Cardiac muscle cell (in vitro differentiated cells and primary cell): ENCODE results near the gene SLC35E2B. TPM values are rescaled to one million over a fixed set of nuclear protein-coding genes. Genes with fewer than 3 reads are reported as not detected.

Source experiments
- DNase-seq, 2 donors: peaks; one replicate each; pipeline versions ENCODE4 v3.0.0 to v3.0.0-alpha.2; 2010 to 2017; ENCODE audit warnings: low read depth in 1 of 2, low spot score in 1 of 2
- H3K27ac ChIP-seq: fragments of 200-600 bp; sonication (generic); 2 replicates; pipeline ENCODE4 v1.5.1; 2016
- H3K27me3 ChIP-seq: fragments of 200-600 bp; sonication (generic); 2 replicates; pipeline ENCODE4 v1.6.0; 2016; ENCODE audit warnings: control low read depth
- H3K36me3 ChIP-seq: fragments of 200-600 bp; sonication (generic); 2 replicates; pipeline ENCODE4 v1.5.1; 2016; ENCODE audit warnings: control low read depth
- H3K4me1 ChIP-seq: fragments of 200-600 bp; sonication (generic); 2 replicates; pipeline ENCODE4 v1.8.1; 2017; ENCODE audit warnings: low read depth, mild to moderate bottlenecking, mixed run types
- H3K4me3 ChIP-seq: fragments of 200-600 bp; sonication (generic); 2 replicates; pipeline ENCODE4 v1.5.1; 2016; ENCODE audit warnings: mild to moderate bottlenecking
- H3K9me3 ChIP-seq: fragments of 200-600 bp; sonication (generic); 2 replicates; pipeline ENCODE4 v1.5.1; 2017; ENCODE audit warnings: low read depth, mild to moderate bottlenecking, control low read depth
- polyA plus RNA-seq: library from polyadenylated mRNA; unstranded; fragments of >200 nt; fragmentation: Nextera tagmentation; extraction: Ambion mirVana; gene quantifications from 2 replicates; pipeline ENCODE4 v1.2.1, GENCODE V29; 2016
- total RNA-seq: library from RNA; depleted of rRNA; stranded (reverse); fragments of >200 nt; gene quantifications from 2 replicates; pipeline ENCODE4 v1.2.3, GENCODE V29; 2016
- TF ChIP-seq, protein P1 (sequence below): IDR thresholded peaks from 2 replicates; pipeline ENCODE4 v1.5.1; 2012; ENCODE audit warnings: low read depth, mild to moderate bottlenecking, low read length

SLC35E2B gene
- total and polyA plus RNA-seq, 2 experiments from 2014 or later = 30.7 to 74.6 TPM

DNA sequence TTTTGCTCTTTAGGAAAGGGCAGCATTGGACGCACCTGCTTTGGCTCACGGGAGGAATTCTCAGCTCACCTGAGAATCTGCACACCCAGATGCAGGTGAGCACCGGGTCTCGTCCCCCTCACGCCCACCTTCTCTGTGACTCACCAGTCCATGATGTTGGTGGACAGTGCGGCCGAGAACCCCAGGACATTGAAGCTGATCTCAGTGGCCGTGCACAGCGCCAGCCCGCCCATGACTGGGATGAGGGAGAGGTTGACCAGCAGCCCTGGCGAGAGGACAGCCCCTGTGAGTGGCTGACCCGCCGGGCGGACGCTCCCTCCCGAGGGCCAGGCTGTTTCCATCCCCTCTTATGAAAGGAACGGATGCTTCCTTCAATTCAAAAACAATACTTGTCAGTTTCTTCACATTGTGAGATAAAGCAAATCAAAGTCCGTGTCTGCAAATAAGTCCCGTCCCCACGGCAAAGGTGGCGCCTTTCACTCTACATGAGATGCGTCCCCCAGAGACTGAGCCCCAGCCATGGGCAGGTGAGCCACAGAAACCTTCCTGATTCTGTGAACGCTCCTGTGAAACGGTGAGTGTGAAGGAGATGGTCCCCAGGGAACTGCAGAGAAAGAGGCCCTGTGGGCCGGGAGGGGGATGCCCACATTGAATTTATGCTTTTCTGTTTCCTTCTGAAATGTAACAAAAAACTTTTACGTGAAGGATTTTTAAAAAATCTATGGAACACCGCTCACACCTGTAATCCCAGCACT lies 21.1 kb downstream of the SLC35E2B start:
- TF ChIP-seq, protein P1, sequence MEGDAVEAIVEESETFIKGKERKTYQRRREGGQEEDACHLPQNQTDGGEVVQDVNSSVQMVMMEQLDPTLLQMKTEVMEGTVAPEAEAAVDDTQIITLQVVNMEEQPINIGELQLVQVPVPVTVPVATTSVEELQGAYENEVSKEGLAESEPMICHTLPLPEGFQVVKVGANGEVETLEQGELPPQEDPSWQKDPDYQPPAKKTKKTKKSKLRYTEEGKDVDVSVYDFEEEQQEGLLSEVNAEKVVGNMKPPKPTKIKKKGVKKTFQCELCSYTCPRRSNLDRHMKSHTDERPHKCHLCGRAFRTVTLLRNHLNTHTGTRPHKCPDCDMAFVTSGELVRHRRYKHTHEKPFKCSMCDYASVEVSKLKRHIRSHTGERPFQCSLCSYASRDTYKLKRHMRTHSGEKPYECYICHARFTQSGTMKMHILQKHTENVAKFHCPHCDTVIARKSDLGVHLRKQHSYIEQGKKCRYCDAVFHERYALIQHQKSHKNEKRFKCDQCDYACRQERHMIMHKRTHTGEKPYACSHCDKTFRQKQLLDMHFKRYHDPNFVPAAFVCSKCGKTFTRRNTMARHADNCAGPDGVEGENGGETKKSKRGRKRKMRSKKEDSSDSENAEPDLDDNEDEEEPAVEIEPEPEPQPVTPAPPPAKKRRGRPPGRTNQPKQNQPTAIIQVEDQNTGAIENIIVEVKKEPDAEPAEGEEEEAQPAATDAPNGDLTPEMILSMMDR = no peak
- Histone ChIP-seq H3K4me1 (no peaks in the 10 kb centered on the region), H3K36me3 (peaks cover 12% of the 10 kb centered on the region), H3K27ac (no peak overlapping the region), H3K9me3 (no peaks in the 10 kb centered on the region), H3K27me3 (no peaks in the 10 kb centered on the region), H3K4me3 (no peak overlapping the region)
- DNase-seq = no peak

DNA sequence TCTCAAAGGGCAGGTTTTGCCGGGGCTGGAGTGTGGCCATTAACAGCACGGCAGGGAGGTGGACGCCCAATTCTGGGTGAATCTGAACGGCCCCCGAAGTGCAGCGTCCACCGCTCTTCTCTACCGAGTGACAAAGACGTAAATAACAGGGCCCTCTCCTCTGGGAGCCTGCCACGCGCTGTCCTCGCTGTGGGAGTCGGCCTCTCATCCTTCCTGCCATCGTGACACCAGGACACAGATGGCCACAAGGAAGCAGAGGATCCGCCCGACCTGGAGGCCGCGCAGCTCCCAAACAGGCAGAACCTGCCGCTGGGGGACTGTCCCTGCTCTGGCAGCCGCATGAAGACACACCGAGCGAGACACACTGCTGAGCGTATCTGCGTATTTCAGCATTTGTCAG lies 21.7 kb downstream of the SLC35E2B start:
- TF ChIP-seq, protein P1 = no peak
- no peaks in the 10 kb centered on the region for H3K4me1 ChIP-seq
- no peaks in the 10 kb centered on the region for H3K27me3 ChIP-seq
- no peak overlapping the region for H3K4me3 ChIP-seq
- H3K9me3 ChIP-seq = no peaks in the 10 kb centered on the region
- H3K27ac ChIP-seq = no peak overlapping the region
- peaks cover 19% of the 10 kb centered on the region for H3K36me3 ChIP-seq
- no peak for DNase-seq

DNA sequence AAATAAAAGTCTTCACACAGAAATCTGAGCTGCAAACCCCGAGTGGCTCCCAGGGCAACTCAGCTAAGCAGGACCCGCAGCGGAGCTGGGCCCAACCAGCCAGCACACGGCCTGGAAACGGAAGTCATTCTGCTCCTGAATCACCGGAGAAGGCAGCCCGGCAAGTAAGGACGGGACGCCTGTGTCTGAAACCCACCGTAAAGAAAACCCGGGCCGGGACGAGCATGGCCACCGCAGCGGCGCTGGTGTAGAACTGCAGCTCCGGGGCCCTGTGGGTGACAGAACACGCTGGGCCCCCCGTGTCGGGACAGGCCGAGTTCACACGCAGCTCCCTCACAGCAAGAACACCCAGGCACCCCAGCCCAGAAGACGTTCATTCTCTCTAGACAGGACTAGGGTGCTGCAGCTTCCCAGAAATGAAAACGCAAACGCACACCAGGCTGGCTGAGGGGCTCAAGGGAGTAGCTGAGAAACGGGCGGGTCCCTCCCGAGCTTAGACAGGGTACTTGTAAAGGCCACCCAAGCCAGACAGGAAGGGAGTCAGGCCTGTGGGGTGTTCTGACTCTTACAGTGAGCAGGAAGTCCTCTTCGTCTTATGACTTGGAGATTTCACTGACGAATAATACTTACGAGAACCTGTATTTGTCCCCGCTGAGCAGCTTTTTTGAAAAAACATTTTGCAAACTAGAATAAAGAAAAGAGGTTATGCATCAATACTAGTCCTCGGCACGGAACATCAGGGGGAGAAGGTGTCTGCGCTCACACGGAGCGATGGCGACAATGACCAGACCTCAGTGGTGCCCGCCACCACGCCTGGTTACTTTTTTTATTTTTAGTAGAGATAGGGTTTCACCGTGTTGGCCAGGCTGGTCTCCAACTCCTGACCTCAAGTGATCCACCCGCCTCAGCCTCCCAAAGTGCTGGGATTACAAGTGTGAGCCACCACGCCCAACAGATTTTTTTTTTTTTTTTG lies 22.8 kb downstream of the SLC35E2B start:
- H3K27me3 ChIP-seq = no peaks in the 10 kb centered on the region
- DNase-seq = no peak
- H3K4me3 ChIP-seq = no peak overlapping the region
- TF ChIP-seq, protein P1 = no peak
- peaks cover 28% of the 10 kb centered on the region for H3K36me3 ChIP-seq
- H3K9me3 ChIP-seq = no peaks in the 10 kb centered on the region
- no peak overlapping the region for H3K27ac ChIP-seq
- no peaks in the 10 kb centered on the region for H3K4me1 ChIP-seq

DNA sequence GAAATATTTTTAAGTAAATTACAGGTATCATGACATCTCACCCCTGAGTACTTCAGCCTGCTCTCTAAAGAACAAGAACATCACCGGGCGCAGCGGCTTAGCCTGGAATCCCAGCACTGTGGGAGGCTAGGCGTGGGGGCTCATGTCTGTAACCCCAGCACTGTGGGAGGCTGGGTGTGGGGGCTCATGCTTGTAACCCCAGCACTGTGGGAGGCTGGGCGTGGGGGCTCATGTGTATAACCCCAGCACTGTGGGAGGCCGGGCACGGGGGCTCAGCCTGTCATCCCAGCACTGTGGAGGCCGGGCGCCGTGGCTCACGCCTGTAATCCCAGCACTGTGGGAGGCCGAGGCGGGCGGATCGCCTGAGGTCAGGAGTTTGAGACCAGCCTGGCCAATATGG lies 26.1 kb downstream of the SLC35E2B start:
- H3K36me3 ChIP-seq = peaks cover 25% of the 10 kb centered on the region
- H3K27ac ChIP-seq = no peak overlapping the region
- no peaks in the 10 kb centered on the region for H3K9me3 ChIP-seq
- H3K4me1 ChIP-seq = no peaks in the 10 kb centered on the region
- TF ChIP-seq, protein P1 = no peak
- no peak overlapping the region for H3K4me3 ChIP-seq
- no peak for DNase-seq
- no peaks in the 10 kb centered on the region for H3K27me3 ChIP-seq

DNA sequence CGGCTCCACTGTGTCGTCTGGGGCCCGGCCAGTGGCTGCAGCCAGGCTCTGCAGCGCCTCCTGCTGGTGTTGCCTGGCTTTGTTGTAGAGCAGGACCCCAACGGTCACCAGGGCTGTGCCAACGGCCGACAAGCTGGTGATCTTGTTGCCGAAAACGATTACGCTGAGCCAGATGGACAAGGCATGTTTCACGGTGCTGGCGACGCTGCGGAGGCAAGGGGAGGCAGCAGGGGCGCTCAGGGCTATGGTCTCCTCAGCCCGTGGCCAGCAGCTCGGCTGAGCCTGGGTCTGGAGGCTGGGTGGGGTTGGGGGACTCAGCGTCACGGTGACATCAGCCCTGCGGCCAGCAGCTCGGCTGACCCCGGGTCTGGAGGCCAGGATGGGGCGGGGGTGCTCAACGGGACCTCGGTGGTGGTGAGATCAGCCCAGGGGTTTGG lies 26.8 kb downstream of the SLC35E2B start:
- H3K27ac ChIP-seq = no peak overlapping the region
- no peaks in the 10 kb centered on the region for H3K9me3 ChIP-seq
- no peaks in the 10 kb centered on the region for H3K27me3 ChIP-seq
- H3K36me3 ChIP-seq = peaks cover 23% of the 10 kb centered on the region
- TF ChIP-seq, protein P1 = peak; percentile 45
- H3K4me3 ChIP-seq = no peak overlapping the region
- peak in 1 of 2 donors; percentile 13 for DNase-seq
- no peaks in the 10 kb centered on the region for H3K4me1 ChIP-seq
